HepG2 (cell line): ENCODE results near the gene SPANXN2.

ENCODE experiments used
- CSRNP2 ChIP-seq: sonication (generic); formaldehyde crosslinking; conservative IDR thresholded peaks from 2 replicates; pipeline ENCODE4 v1.8.0; 2022; ENCODE audit warnings: low read depth, missing genetic modification reagents
- ESRRA ChIP-seq: sonication (generic); formaldehyde crosslinking; IDR thresholded peaks from 2 replicates; pipeline ENCODE4 v1.5.1; 2020; ENCODE audit warnings: mild to moderate bottlenecking, low read depth, missing genetic modification reagents
- SOX13 ChIP-seq, 3 experiments: fragments of 450-650 bp in 1 of 3; sonication (generic) in 1 of 3; formaldehyde crosslinking in 1 of 3; IDR thresholded peaks in 2 of 3; conservative IDR thresholded peaks in 1 of 3; 2 replicates each; pipeline versions ENCODE4 v1.5.0 to v1.6.1; 2016 to 2020; ENCODE audit warnings: antibody characterized with exemption in 1 of 3, mild to moderate bottlenecking in 1 of 3, missing compliant biosample characterization in 1 of 3, missing genetic modification reagents in 1 of 3, moderate library complexity in 1 of 3
- ZBTB20 ChIP-seq: sonication (generic); formaldehyde crosslinking; IDR thresholded peaks from 2 replicates; pipeline ENCODE4 v1.8.1; 2023; ENCODE audit warnings: missing genetic modification reagents, low read depth, mild to moderate bottlenecking, borderline replicate concordance
- ZNF337 ChIP-seq: sonication (generic); formaldehyde crosslinking; IDR thresholded peaks from 2 replicates; pipeline ENCODE4 v1.5.1; 2020; ENCODE audit warnings: missing genetic modification reagents, low read depth, mild to moderate bottlenecking, borderline replicate concordance
- TF ChIP-seq, protein P1 (sequence below): sonication (generic); formaldehyde crosslinking; IDR thresholded peaks from 2 replicates; pipeline ENCODE4 v1.8.1; 2023; ENCODE audit warnings: mild to moderate bottlenecking, missing genetic modification reagents
- TF ChIP-seq, protein P2 (sequence below): sonication (generic); formaldehyde crosslinking; IDR thresholded peaks from 2 replicates; pipeline ENCODE4 v1.4.0; 2020; ENCODE audit warnings: mild to moderate bottlenecking, missing genetic modification reagents

DNA sequence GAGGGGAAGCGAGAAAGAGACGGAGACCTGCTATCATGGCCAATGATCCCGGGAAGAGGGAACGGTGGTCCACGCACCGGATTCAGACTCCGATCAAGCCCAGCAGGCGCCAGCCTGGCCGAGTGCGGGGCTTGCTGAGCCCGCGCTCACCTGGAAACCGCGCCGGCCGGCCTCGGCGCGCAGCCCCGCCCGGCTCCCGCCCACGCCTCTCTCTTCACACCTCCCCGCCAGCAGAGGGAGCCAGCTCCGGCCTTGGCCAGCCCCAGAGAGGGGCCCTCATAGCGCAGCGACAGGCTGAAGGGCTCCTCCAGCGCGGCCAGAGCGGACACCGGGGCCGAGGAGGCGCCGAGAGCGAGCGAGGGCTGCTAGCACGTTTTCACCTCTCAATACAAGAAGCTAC, 36.8 kb upstream of the SPANXN2 start:
- TF ChIP-seq ZBTB20 (CRISPR knock-in tag), result no peak
- no peak for TF ChIP-seq ZNF337
- TF ChIP-seq, protein P1, sequence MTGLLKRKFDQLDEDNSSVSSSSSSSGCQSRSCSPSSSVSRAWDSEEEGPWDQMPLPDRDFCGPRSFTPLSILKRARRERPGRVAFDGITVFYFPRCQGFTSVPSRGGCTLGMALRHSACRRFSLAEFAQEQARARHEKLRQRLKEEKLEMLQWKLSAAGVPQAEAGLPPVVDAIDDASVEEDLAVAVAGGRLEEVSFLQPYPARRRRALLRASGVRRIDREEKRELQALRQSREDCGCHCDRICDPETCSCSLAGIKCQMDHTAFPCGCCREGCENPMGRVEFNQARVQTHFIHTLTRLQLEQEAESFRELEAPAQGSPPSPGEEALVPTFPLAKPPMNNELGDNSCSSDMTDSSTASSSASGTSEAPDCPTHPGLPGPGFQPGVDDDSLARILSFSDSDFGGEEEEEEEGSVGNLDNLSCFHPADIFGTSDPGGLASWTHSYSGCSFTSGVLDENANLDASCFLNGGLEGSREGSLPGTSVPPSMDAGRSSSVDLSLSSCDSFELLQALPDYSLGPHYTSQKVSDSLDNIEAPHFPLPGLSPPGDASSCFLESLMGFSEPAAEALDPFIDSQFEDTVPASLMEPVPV (CRISPR knock-in tag), result no peak
- TF ChIP-seq ESRRA (CRISPR knock-in tag), result no peak
- TF ChIP-seq, protein P2, sequence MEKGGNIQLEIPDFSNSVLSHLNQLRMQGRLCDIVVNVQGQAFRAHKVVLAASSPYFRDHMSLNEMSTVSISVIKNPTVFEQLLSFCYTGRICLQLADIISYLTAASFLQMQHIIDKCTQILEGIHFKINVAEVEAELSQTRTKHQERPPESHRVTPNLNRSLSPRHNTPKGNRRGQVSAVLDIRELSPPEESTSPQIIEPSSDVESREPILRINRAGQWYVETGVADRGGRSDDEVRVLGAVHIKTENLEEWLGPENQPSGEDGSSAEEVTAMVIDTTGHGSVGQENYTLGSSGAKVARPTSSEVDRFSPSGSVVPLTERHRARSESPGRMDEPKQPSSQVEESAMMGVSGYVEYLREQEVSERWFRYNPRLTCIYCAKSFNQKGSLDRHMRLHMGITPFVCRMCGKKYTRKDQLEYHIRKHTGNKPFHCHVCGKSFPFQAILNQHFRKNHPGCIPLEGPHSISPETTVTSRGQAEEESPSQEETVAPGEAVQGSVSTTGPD, result no peak
- TF ChIP-seq SOX13 (IDR thresholded peaks at IDR 0.05), result no peak
- no peak for TF ChIP-seq SOX13 (CRISPR knock-in tag; conservative IDR thresholded peaks at IDR 0.05 in 1 of 2, IDR thresholded peaks at IDR 0.05 in 1 of 2)
- no peak for TF ChIP-seq CSRNP2 (CRISPR knock-in tag)
